Neutrophil (primary cell): Measurements from ENCODE around the gene TENM4.

Source experiments
- H3K27ac ChIP-seq: fragments of 200-600 bp; sonication (generic); 2 replicates; pipeline ENCODE4 v1.5.1; 2016; ENCODE audit warnings: mild to moderate bottlenecking, moderate library complexity
- H3K27me3 ChIP-seq: fragments of 200-600 bp; sonication (generic); 2 replicates; pipeline ENCODE4 v1.6.0; 2016; ENCODE audit warnings: mild to moderate bottlenecking
- H3K36me3 ChIP-seq: fragments of 200-600 bp; sonication (generic); 2 replicates; pipeline ENCODE4 v1.5.1; 2017
- H3K4me1 ChIP-seq, 2 experiments: fragments of 200-600 bp in 1 of 2; sonication (generic) in 1 of 2; 1 replicate in 1 of 2; 2 replicates in 1 of 2; pipeline versions ENCODE4 v1.5.1 to v1.6.1; 2013 to 2016; ENCODE audit warnings: low read depth in 1 of 2, low read length in 1 of 2, mild to moderate bottlenecking in 1 of 2, moderate library complexity in 1 of 2; ENCODE audit not compliant: control insufficient read depth in 1 of 2, insufficient read depth in 1 of 2
- H3K4me3 ChIP-seq, 2 experiments: fragments of 200-600 bp in 1 of 2; sonication (generic) in 1 of 2; 1 replicate in 1 of 2; 2 replicates in 1 of 2; pipeline ENCODE4 v1.5.1; 2013 to 2016; ENCODE audit warnings: low read depth in 1 of 2, low read length in 1 of 2, mild to moderate bottlenecking in 1 of 2, moderate library complexity in 1 of 2
- H3K9me3 ChIP-seq: fragments of 200-600 bp; sonication (generic); 2 replicates; pipeline ENCODE4 v1.5.1; 2016
- CTCF ChIP-seq: fragments of 200-600 bp; sonication (generic); IDR thresholded peaks from 2 replicates; pipeline ENCODE4 v1.5.1; 2016; ENCODE audit warnings: antibody characterized with exemption

Gene TENM4

DNA sequence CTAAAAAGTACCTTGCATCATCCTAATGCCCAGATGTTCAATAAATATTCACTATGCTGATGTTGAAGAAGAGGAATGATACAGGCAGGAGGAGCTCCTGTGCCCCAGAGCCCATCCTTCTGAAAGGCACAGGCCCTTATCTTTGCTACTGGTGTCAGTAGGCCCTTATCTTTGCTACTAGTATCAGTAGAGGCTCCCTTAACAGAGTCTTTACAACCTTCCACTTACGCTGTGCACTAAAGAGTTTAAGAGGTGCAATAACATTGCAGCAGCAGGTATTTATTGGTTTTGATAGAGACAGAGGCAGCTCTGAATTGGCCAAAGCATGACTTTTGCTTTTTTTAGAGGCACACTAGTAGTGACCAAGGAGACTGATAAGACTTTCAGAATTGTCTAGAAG is 174.4 kb downstream of the TENM4 start:
- H3K4me1 ChIP-seq = no peaks in the 10 kb centered on the region
- no peak for TF ChIP-seq CTCF
- H3K4me3 ChIP-seq = no peak overlapping the region
- no peaks in the 10 kb centered on the region for H3K36me3 ChIP-seq
- H3K9me3 ChIP-seq = no peaks in the 10 kb centered on the region
- no peak overlapping the region for H3K27ac ChIP-seq
- H3K27me3 ChIP-seq = no peaks in the 10 kb centered on the region

DNA sequence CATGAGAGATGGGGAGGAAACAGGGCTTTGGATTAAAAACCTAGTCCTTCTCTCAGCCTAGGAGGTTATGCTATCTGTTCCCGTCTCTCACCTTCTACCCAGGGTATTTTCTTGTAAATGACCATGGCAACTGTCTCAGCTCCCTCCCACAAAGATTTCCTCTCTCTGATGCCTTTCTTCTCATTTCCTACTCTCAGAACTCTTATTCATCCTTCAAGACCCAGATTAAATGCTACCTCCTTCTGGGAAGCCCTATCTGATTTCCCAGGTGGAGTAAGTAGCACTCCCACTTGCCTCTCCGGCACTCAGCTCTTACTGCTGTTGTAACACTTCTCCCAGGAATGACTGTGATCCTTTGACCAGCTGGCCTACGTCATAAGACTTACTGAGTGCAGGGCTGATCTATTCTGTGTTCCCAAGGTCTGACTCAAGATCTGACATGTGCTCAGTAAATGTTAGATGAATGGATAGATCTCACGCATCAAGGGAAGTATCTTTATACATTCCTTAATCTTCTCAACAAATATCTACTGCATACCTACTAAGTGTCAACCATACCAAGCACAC is 175.0 kb downstream of the TENM4 start:
- no peaks in the 10 kb centered on the region for H3K4me1 ChIP-seq
- no peaks in the 10 kb centered on the region for H3K36me3 ChIP-seq
- no peak overlapping the region for H3K4me3 ChIP-seq
- H3K9me3 ChIP-seq = no peaks in the 10 kb centered on the region
- TF ChIP-seq CTCF = no peak
- no peaks in the 10 kb centered on the region for H3K27me3 ChIP-seq
- no peak overlapping the region for H3K27ac ChIP-seq

- TF ChIP-seq CTCF = no peak
- no peaks in the 10 kb centered on the region for H3K4me1 ChIP-seq
- H3K36me3 ChIP-seq = no peaks in the 10 kb centered on the region
- no peaks in the 10 kb centered on the region for H3K27me3 ChIP-seq
- no peak overlapping the region for H3K27ac ChIP-seq
- H3K9me3 ChIP-seq = no peaks in the 10 kb centered on the region
- H3K4me3 ChIP-seq = no peak overlapping the region
These were observed 176.5 kb downstream of the TENM4 start for GRCh38 chr11:79264284-79264683.

DNA sequence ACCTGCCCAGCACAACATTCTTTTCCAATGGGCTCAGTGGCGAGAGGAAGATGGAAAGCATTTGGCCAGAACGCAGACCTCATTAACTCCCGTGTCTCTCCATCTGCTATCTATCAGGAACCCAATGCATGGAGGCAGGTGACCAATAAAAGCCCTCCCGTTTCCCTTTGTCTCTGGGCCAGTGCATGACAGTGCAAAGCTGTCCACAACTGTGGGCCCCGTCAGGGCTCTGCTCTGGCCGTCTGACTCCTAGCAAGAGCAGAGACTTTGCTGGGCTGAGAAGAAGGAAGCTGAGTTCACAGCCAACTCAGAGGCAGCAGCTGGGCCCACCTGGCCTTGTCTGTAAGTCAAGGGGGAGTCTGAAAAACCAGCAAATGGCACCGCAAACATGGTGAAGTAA is 177.8 kb downstream of the TENM4 start:
- Histone ChIP-seq H3K4me1 (no peaks in the 10 kb centered on the region), H3K27ac (no peak overlapping the region), H3K4me3 (no peak overlapping the region), H3K9me3 (no peaks in the 10 kb centered on the region), H3K27me3 (no peaks in the 10 kb centered on the region), H3K36me3 (no peaks in the 10 kb centered on the region)
- no peak for TF ChIP-seq CTCF

DNA sequence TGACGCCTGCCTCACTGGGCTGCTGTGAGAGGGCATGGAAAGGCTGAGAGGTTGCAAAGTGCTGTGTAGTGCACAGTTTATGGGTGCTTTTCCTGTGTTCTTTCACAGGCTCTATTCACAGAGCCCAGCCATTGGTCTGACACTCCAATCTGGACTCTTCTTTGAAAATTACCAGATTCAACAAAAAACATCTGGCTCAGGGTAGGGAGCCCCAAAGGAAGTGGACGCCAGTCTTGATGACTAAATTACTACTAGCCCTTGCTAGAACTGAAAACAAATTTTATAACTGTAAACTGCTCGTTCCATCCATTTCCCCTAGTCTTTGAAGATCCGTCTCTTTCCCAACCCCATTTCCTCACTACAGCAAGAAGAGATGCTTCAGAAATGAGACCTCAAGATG is 178.6 kb downstream of the TENM4 start:
- H3K27me3 ChIP-seq = no peaks in the 10 kb centered on the region
- H3K4me3 ChIP-seq = no peak overlapping the region
- no peaks in the 10 kb centered on the region for H3K36me3 ChIP-seq
- no peak for TF ChIP-seq CTCF
- no peaks in the 10 kb centered on the region for H3K4me1 ChIP-seq
- no peaks in the 10 kb centered on the region for H3K9me3 ChIP-seq
- no peak overlapping the region for H3K27ac ChIP-seq

DNA sequence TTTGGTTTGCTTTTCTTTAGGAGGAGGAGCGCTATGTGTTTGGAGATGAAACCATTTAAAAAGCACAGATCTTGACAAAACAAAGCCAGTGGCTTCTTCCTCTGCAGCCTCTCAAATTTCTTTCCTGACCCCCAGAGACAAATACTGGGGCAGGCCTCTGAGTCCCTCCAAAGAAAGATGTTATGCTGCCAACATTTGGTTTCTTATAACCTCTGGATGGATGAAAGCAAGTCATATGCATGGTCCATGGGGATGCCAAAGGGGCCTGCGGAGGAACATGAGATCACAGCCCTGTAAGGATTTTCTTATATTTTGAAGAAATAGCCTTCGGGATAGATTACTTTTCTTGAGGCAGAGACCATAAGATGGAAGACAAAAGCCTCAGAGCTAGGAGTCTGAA is 179.1 kb downstream of the TENM4 start:
- Histone ChIP-seq H3K4me3 (no peak overlapping the region), H3K36me3 (no peaks in the 10 kb centered on the region), H3K27ac (no peak overlapping the region), H3K9me3 (no peaks in the 10 kb centered on the region), H3K4me1 (no peaks in the 10 kb centered on the region), H3K27me3 (no peaks in the 10 kb centered on the region)
- TF ChIP-seq CTCF = no peak
